SK-N-SH (cell line): ENCODE data around the gene RNF223. TPM values are rescaled to one million over a fixed set of nuclear protein-coding genes. Genes with fewer than 3 reads are reported as not detected.

ENCODE experiments used
- CTCF ChIA-PET: fragments of 300-600, 350-600 bp; formaldehyde crosslinking; extraction: SDS; loops from one replicate; lab custom pipeline; 2021; lab: Yijun Ruan, JAX
- POLR2A ChIA-PET: fragments of 350-600 bp; sonication (Branson Sonifier 250); formaldehyde crosslinking; extraction: SDS; loops from one replicate; lab custom pipeline; 2020; ENCODE audit warnings: antibody characterized with exemption, inconsistent platforms; lab: Yijun Ruan, JAX
- DNase-seq: peaks from one replicate; pipeline ENCODE4 v3.0.0; 2012
- H2AFZ ChIP-seq: fragments of 200-600 bp; sonication (generic); 2 replicates; pipeline ENCODE4 v1.8.1; 2016; ENCODE audit warnings: antibody characterized with exemption, mild to moderate bottlenecking, low read depth
- H3F3A ChIP-seq: fragments of 200-600 bp; sonication (generic); replicated peaks from 2 replicates; pipeline ENCODE3; 2016; ENCODE audit warnings: antibody characterized with exemption, mild to moderate bottlenecking; ENCODE audit not compliant: insufficient read depth
- H3K27ac ChIP-seq, 2 experiments: fragments of 200-500 bp in 1 of 2; fragments of 200-600 bp in 1 of 2; sonication (Bioruptor generic) in 1 of 2; sonication (generic), shearing (Covaris generic) in 1 of 2; 2 replicates each; pipeline versions ENCODE4 v1.5.1 to v1.6.1; 2014 to 2016; ENCODE audit warnings: low read depth in 2 of 2, inconsistent platforms in 1 of 2, low read length in 1 of 2, mild to moderate bottlenecking in 1 of 2, mixed read lengths in 1 of 2
- H3K27me3 ChIP-seq: fragments of 200-600 bp; sonication (generic), shearing (Covaris generic); 2 replicates; pipeline ENCODE4 v1.6.1; 2016; ENCODE audit warnings: mixed run types; ENCODE audit not compliant: insufficient read depth
- H3K36me3 ChIP-seq, 2 experiments: fragments of 200-500 bp in 1 of 2; fragments of 200-600 bp in 1 of 2; sonication (Bioruptor generic) in 1 of 2; sonication (generic) in 1 of 2; replicated peaks in 1 of 2; 2 replicates each; pipeline versions ENCODE3 to v1.5.1; 2014 to 2016; ENCODE audit warnings: low read length in 1 of 2, mild to moderate bottlenecking in 1 of 2; ENCODE audit not compliant: insufficient read depth in 2 of 2, control insufficient read depth in 1 of 2
- H3K4me1 ChIP-seq, 2 experiments: fragments of 200-500 bp in 1 of 2; fragments of 200-600 bp in 1 of 2; sonication (Bioruptor generic) in 1 of 2; sonication (generic), shearing (Covaris generic) in 1 of 2; 2 replicates each; pipeline versions ENCODE4 v1.5.1 to v1.6.1; 2014 to 2016; ENCODE audit warnings: low read depth in 1 of 2, low read length in 1 of 2, mixed run types in 1 of 2; ENCODE audit not compliant: insufficient read depth in 2 of 2, control insufficient read depth in 1 of 2
- H3K4me2 ChIP-seq: fragments of 200-600 bp; sonication (generic), shearing (Covaris generic); 2 replicates; pipeline ENCODE4 v1.6.1; 2017; ENCODE audit warnings: mixed run types
- H3K4me3 ChIP-seq, 2 experiments: fragments of 200-500 bp in 1 of 2; fragments of 200-600 bp in 1 of 2; sonication (Bioruptor generic) in 1 of 2; sonication (generic), shearing (Covaris generic) in 1 of 2; 2 replicates each; pipeline versions ENCODE4 v1.5.1 to v1.8.1; 2014 to 2016; ENCODE audit warnings: low read depth in 2 of 2, inconsistent platforms in 1 of 2, low read length in 1 of 2, mild to moderate bottlenecking in 1 of 2, mixed read lengths in 1 of 2, moderate library complexity in 1 of 2
- H3K79me2 ChIP-seq: fragments of 200-600 bp; sonication (generic); 2 replicates; pipeline ENCODE4 v1.8.1; 2017; ENCODE audit warnings: mild to moderate bottlenecking; ENCODE audit not compliant: insufficient read depth
- H3K9ac ChIP-seq: fragments of 200-600 bp; sonication (generic); 2 replicates; pipeline ENCODE4 v1.6.1; 2017; ENCODE audit warnings: mixed run types
- H3K9me2 ChIP-seq: fragments of 200-600 bp; sonication (generic); 2 replicates; pipeline ENCODE4 v1.6.1; 2017; ENCODE audit warnings: mixed run types
- H3K9me3 ChIP-seq: fragments of 200-600 bp; sonication (generic); 2 replicates; pipeline ENCODE4 v1.6.1; 2017; ENCODE audit warnings: mixed run types, mild to moderate bottlenecking, moderate library complexity
- H4K20me1 ChIP-seq: fragments of 200-600 bp; sonication (generic); 2 replicates; pipeline ENCODE4 v1.6.1; 2017; ENCODE audit warnings: mild to moderate bottlenecking, mixed run types; ENCODE audit not compliant: insufficient read depth
- CTCF ChIP-seq: fragments of 200-600 bp; sonication (generic); IDR thresholded peaks from 2 replicates; pipeline ENCODE4 v1.6.1; 2017; ENCODE audit warnings: antibody characterized with exemption, mild to moderate bottlenecking, moderate library complexity
- EP300 ChIP-seq, 2 experiments: IDR thresholded peaks; 2 replicates each; pipeline versions ENCODE4 v1.4.0 to v1.6.1; 2012; ENCODE audit warnings: borderline replicate concordance in 1 of 2, low read depth in 1 of 2, low read length in 1 of 2
- IRF3 ChIP-seq: fragments of 150-350 bp; IDR thresholded peaks from 2 replicates; pipeline ENCODE4 v1.6.1; 2016; ENCODE audit warnings: mild to moderate bottlenecking, low read depth, low read length
- NFIC ChIP-seq: IDR thresholded peaks from 2 replicates; pipeline ENCODE4 v1.4.0; 2012; ENCODE audit warnings: borderline replicate concordance
- NRF1 ChIP-seq: IDR thresholded peaks from 2 replicates; pipeline ENCODE4 v1.6.1; 2012; ENCODE audit warnings: low read depth, mild to moderate bottlenecking, low read length
- RCOR1 ChIP-seq: fragments of 150-350 bp; IDR thresholded peaks from 2 replicates; pipeline ENCODE4 v1.6.1; 2017; ENCODE audit warnings: antibody characterized with exemption, low read length
- RFX5 ChIP-seq: IDR thresholded peaks from 2 replicates; pipeline ENCODE4 v1.6.1; 2012; ENCODE audit warnings: mild to moderate bottlenecking, improper control_type of control experiment, low read length
- SIN3A ChIP-seq: IDR thresholded peaks from 2 replicates; pipeline ENCODE4 v1.6.1; 2012; ENCODE audit warnings: low read depth, mild to moderate bottlenecking, low read length, moderate library complexity, borderline replicate concordance
- SMC3 ChIP-seq: IDR thresholded peaks from 2 replicates; pipeline ENCODE4 v1.6.1; 2012; ENCODE audit warnings: low read depth, low read length, improper control_type of control experiment
- USF1 ChIP-seq: IDR thresholded peaks from 2 replicates; pipeline ENCODE4 v1.4.0; 2012; ENCODE audit warnings: low read depth, borderline replicate concordance
- YY1 ChIP-seq: IDR thresholded peaks from 2 replicates; pipeline ENCODE4 v1.4.0; 2012; ENCODE audit warnings: low read depth, mild to moderate bottlenecking
- WGBS: methylation state at CpG from one replicate; pipeline ENCODE4 v1.1.6; 2017; ENCODE audit warnings: low lambda C conversion rate; 5-methylcytosine and 5-hydroxymethylcytosine counted together
- polyA plus RNA-seq, 3 experiments: library from polyadenylated mRNA; depleted of rRNA; stranded (reverse); fragments of >200 nt; gene quantifications; 2 replicates each; pipeline ENCODE4 v1.2.3, GENCODE V29; 2012

RNF223 gene
- polyA plus RNA-seq, 1 of the 3 experiments (the other 2 are of a cell fraction), result not detected

- H3K27ac ChIP-seq, result no peak overlapping the region
- peaks cover 3% of the 10 kb centered on the region for H3F3A ChIP-seq
- H3K4me2 ChIP-seq, result peak overlapping the region; percentile 69
- no peaks in the 10 kb centered on the region for H3K9me3 ChIP-seq
- 0% methylated on average over 9 of the region's 69 CpGs for WGBS
- no peak overlapping the region for H2AFZ ChIP-seq
- DNase-seq, result peak; percentile 96
- H3K79me2 ChIP-seq, result no peaks in the 10 kb centered on the region
- POLR2A ChIA-PET, result interaction anchor here (1.0 kb wide), 1 partner anchor 54 kb away, joined by 3 read pairs; no protein-coding TSS in a partner anchor
- no peaks in the 10 kb centered on the region for H3K36me3 ChIP-seq
- H4K20me1 ChIP-seq, result peaks cover 6% of the 10 kb centered on the region; the same call in 1 of the 2 replicates
- CTCF ChIA-PET, result interaction anchor here (0.7 to 15.4 kb wide), 14 partner anchors 9 to 232 kb away, joined by 3 to 216 read pairs (median 5); partner anchors contain the start of genes ISG15 and PERM1
- H3K9ac ChIP-seq, result no peak overlapping the region
- no peaks in the 10 kb centered on the region for H3K9me2 ChIP-seq
- TF ChIP-seq NFIC, result no peak
- TF ChIP-seq RFX5, result no peak
- no peak for TF ChIP-seq SMC3
- no peak for TF ChIP-seq SIN3A
- TF ChIP-seq YY1, result no peak
- no peak for TF ChIP-seq RCOR1
- no peak for TF ChIP-seq NRF1
- TF ChIP-seq USF1, result no peak
- no peak for TF ChIP-seq EP300 (IDR thresholded peaks at IDR 0.05; ENCODE audit: borderline replicate concordance in 1 of 2, low read depth in 1 of 2, low read length in 1 of 2)
- TF ChIP-seq, all 33 proteins: peak for 0
- Histone ChIP-seq H3K4me1 (peaks cover 0 to 6% of the 10 kb centered on the region in 2 experiments; a peak in 1 of 4 replicates), H3K27me3 (peaks cover 20% of the 10 kb centered on the region; the same call in 1 of the 2 replicates), H3K4me3 (peak overlapping the region; percentile 51 to 56)
These were observed 14.4 kb downstream of the RNF223 start for GRCh38 chr1:1059494-1060280.

GRCh38 chr1:1058921-1059493, 15.1 kb downstream of the RNF223 start:
- peak overlapping the region; percentile 69 for H3K4me2 ChIP-seq
- H3K36me3 ChIP-seq, result peaks cover 0 to 4% of the 10 kb centered on the region in 2 experiments
- peak; percentile 47 for TF ChIP-seq CTCF
- no peak for TF ChIP-seq IRF3
- peaks cover 2% of the 10 kb centered on the region; the same call in 1 of the 2 replicates for H4K20me1 ChIP-seq
- peaks cover 0 to 4% of the 10 kb centered on the region in 2 experiments; a peak in 1 of 4 replicates for H3K4me1 ChIP-seq
- H3K27me3 ChIP-seq, result peaks cover 20% of the 10 kb centered on the region; the same call in 1 of the 2 replicates
- ChIA-PET POLR2A (interaction anchor here (1.0 kb wide), 1 partner anchor 53 kb away, joined by 3 read pairs; no protein-coding TSS in a partner anchor), CTCF (interaction anchor here (0.7 to 15.4 kb wide), 16 partner anchors 8 to 233 kb away, joined by 3 to 216 read pairs (median 5); partner anchors contain the start of genes ISG15 and PERM1)
- no peak overlapping the region for H3K9ac ChIP-seq
- H3K9me3 ChIP-seq, result no peaks in the 10 kb centered on the region
- peaks cover 3% of the 10 kb centered on the region for H3F3A ChIP-seq
- no peak for DNase-seq
- no peak overlapping the region for H3K27ac ChIP-seq
- H3K9me2 ChIP-seq, result no peaks in the 10 kb centered on the region
- 4% methylated on average over 11 of the region's 48 CpGs for WGBS
- no peaks in the 10 kb centered on the region for H3K79me2 ChIP-seq
- peak overlapping the region; percentile 51 to 56 for H3K4me3 ChIP-seq
- H2AFZ ChIP-seq, result no peak overlapping the region
